OCI-LY3 (cell line): ENCODE measurements around the gene BUD31.

Source experiments
- H2AFZ ChIP-seq: fragments of 200-600, 300-600 bp; shearing (Covaris generic); 2 replicates; pipeline ENCODE4 v1.6.0; 2014; ENCODE audit warnings: antibody characterized with exemption, low read depth, low read length
- H3K27ac ChIP-seq: fragments of 200-600, 300-600 bp; sonication (generic); 2 replicates; pipeline ENCODE4 v1.5.1; 2014; ENCODE audit warnings: mild to moderate bottlenecking, low read length, moderate library complexity, mixed read lengths
- H3K27me3 ChIP-seq: fragments of 200-600, 300-600 bp; sonication (generic); 2 replicates; pipeline ENCODE4 v1.6.1; 2014; ENCODE audit warnings: low read depth, low read length, mixed read lengths
- H3K36me3 ChIP-seq: fragments of 200-600, 300-600 bp; sonication (generic); replicated peaks from 2 replicates; pipeline ENCODE3; 2014; ENCODE audit warnings: low read depth, low read length, mixed read lengths
- H3K4me1 ChIP-seq: fragments of 300-600, 200-600 bp; sonication (generic); 2 replicates; pipeline ENCODE4 v1.6.1; 2014; ENCODE audit warnings: low read length, mixed read lengths
- H3K4me2 ChIP-seq: fragments of 200-600, 300-600 bp; sonication (generic); 2 replicates; pipeline ENCODE4 v1.6.1; 2014; ENCODE audit warnings: low read length, mixed read lengths
- H3K4me3 ChIP-seq: fragments of 300-600, 200-600 bp; sonication (generic); 2 replicates; pipeline ENCODE4 v1.5.1; 2014; ENCODE audit warnings: antibody characterized with exemption, mild to moderate bottlenecking, low read length, moderate library complexity
- H3K79me2 ChIP-seq: fragments of 300-600, 200-600 bp; shearing (Covaris generic); 2 replicates; pipeline ENCODE4 v1.6.1; 2014; ENCODE audit warnings: mild to moderate bottlenecking, low read length, mixed read lengths
- H3K9ac ChIP-seq: fragments of 300-600, 200-600 bp; shearing (Covaris generic); 2 replicates; pipeline ENCODE4 v1.6.0; 2014; ENCODE audit warnings: mild to moderate bottlenecking, low read length, moderate library complexity
- H3K9me3 ChIP-seq: fragments of 200-600, 300-600 bp; shearing (Covaris generic); 2 replicates; pipeline ENCODE4 v1.6.1; 2014; ENCODE audit warnings: low read length, mixed read lengths; ENCODE audit not compliant: insufficient read depth
- H4K20me1 ChIP-seq: fragments of 200-600, 300-600 bp; sonication (generic); 2 replicates; pipeline ENCODE4 v1.6.1; 2016; ENCODE audit warnings: low read length, mixed read lengths; ENCODE audit not compliant: insufficient read depth
- EZH2phosphoT487 ChIP-seq: fragments of 200-600 bp; shearing (Covaris generic); IDR thresholded peaks from 2 replicates; pipeline ENCODE4 v1.6.1; 2018; ENCODE audit warnings: antibody characterized with exemption, mixed run types, low read depth
- TF ChIP-seq, protein P1 (sequence below): fragments of 200-600, 300-600 bp; sonication (generic); IDR thresholded peaks from 2 replicates; pipeline ENCODE4 v1.5.1; 2014; ENCODE audit warnings: antibody characterized with exemption, low read length, low read depth

BUD31 gene

DNA sequence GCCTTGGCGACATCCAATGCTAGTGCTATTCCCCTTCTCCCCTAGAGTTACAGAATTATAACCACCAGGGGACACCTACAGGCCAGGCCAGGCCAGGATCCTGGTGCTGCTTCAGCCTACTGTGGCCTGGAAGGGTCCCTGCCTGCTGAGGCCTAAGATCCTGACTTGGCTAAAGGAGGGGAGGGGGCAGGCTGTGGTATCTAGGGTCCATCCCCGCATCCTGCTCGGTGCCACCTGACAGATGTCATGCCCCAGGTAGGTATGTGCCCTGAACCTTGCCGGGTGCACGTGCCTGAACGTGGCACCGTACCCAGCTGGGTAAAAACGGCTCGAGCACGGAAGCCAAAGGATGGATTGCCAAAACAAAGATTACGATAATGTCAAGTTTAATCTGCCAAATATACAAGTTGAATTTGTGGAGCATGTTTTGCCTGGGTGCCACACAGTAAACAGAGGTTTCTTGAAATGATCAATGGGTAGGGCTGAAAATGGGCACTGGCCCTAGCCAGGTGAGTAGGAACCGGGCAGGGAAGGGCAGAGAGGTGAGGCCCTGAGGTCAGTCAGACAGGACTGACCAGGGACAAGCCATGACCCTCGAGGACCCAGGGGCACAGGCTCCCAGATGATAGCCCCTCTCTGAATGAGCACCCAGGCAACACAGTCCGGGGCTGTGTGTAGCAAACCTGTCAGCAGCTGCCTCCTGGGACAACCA, 13.0 kb upstream of the BUD31 start:
- Histone ChIP-seq H3K27ac (no peak overlapping the region), H3K36me3 (peaks cover 78% of the 10 kb centered on the region), H3K4me2 (no peak overlapping the region), H3K27me3 (no peaks in the 10 kb centered on the region), H4K20me1 (peaks cover 21% of the 10 kb centered on the region), H3K79me2 (peaks cover 6% of the 10 kb centered on the region; the same call in 1 of the 2 replicates), H3K9ac (no peak overlapping the region), H3K4me3 (no peak overlapping the region), H3K4me1 (peaks cover 6% of the 10 kb centered on the region; the same call in 1 of the 2 replicates), H2AFZ (no peak overlapping the region), H3K9me3 (no peaks in the 10 kb centered on the region)
- no peak for TF ChIP-seq EZH2phosphoT487
- TF ChIP-seq, protein P1, sequence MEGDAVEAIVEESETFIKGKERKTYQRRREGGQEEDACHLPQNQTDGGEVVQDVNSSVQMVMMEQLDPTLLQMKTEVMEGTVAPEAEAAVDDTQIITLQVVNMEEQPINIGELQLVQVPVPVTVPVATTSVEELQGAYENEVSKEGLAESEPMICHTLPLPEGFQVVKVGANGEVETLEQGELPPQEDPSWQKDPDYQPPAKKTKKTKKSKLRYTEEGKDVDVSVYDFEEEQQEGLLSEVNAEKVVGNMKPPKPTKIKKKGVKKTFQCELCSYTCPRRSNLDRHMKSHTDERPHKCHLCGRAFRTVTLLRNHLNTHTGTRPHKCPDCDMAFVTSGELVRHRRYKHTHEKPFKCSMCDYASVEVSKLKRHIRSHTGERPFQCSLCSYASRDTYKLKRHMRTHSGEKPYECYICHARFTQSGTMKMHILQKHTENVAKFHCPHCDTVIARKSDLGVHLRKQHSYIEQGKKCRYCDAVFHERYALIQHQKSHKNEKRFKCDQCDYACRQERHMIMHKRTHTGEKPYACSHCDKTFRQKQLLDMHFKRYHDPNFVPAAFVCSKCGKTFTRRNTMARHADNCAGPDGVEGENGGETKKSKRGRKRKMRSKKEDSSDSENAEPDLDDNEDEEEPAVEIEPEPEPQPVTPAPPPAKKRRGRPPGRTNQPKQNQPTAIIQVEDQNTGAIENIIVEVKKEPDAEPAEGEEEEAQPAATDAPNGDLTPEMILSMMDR: no peak

DNA sequence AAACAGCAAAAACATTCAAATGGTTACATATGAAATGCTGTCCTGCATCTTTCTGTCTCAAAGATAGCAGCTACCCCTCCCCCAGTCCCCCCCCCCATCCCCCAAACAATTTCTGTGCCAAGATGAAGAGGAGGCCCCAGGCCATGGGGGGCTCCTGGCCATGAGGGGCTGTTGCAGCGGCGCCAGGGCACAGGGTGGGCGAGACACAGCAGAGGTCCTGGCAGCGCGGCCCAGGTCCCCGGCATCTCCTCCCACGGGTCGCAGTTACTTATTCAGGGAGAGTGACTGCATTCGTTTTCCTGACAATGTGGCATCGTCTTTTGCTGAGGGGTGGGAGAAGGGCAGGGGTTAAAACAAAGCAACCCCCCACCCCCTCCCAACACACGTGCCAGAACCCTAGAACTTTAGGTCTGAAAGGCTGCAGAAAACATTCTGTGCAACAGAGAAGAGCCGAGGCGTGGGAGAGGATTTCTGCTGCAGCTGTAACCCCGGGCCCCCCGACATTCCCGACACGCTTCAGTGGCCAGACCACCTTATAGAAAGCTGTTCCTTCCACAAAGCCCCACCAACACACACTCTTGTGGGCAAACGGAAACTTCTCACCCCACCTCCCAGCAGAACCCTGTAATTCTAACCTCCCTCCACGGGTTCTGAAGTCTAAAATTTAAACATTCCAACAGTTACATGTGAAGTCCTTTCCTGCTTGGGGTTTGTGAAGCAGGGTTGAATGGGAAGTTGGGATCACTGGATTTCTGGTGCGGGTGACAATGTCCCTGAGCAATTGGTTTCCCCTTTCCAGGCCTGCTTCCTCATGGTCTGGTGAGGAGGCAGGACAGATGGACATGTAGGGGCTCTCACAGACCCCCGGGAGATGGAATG, 12.1 kb upstream of the BUD31 start:
- no peaks in the 10 kb centered on the region for H3K9me3 ChIP-seq
- no peak overlapping the region for H3K4me3 ChIP-seq
- no peak overlapping the region for H3K27ac ChIP-seq
- H3K4me2 ChIP-seq: no peak overlapping the region
- peaks cover 75% of the 10 kb centered on the region for H3K36me3 ChIP-seq
- peaks cover 6% of the 10 kb centered on the region; the same call in 1 of the 2 replicates for H3K4me1 ChIP-seq
- H4K20me1 ChIP-seq: peaks cover 21% of the 10 kb centered on the region
- no peak overlapping the region for H3K9ac ChIP-seq
- no peaks in the 10 kb centered on the region for H3K27me3 ChIP-seq
- peaks cover 6% of the 10 kb centered on the region; the same call in 1 of the 2 replicates for H3K79me2 ChIP-seq
- TF ChIP-seq EZH2phosphoT487: no peak
- TF ChIP-seq, protein P1: no peak
- H2AFZ ChIP-seq: no peak overlapping the region

DNA sequence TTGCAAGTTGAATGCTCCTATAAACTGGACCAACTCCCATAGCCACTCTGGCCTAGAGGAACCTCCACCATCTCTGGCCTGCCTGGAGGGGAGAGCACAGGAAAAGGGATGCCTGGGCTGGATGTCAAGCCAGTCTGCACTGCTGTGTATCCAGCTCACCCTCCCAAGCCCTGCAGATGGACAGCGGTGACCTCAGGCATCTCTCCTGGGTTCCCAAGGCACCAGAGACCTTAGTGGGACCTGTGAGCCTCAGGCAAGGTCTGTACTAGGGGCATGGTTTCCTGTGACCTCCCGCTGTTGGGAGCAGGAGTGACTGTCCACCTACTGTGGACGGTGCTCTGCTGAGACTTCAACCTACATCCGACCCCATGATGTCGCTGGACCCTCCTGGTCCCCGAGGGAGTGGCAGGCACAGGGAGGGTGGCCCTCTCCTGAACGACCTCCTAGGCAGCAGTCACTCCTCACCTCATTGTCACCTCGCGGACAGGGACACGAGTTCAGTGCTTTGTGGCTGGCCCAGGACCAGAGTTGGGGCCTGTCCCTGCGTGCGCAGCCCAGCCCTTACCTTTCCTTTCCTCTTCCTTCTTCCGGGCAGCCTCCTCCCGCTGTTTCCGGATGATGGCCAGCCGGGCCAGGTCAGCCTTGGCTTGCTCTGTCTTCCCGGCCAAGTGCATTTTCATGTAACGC, 11.3 kb upstream of the BUD31 start:
- H2AFZ ChIP-seq: no peak overlapping the region
- peaks cover 68% of the 10 kb centered on the region for H3K36me3 ChIP-seq
- peaks cover 6% of the 10 kb centered on the region; the same call in 1 of the 2 replicates for H3K79me2 ChIP-seq
- no peaks in the 10 kb centered on the region for H3K27me3 ChIP-seq
- peaks cover 21% of the 10 kb centered on the region for H4K20me1 ChIP-seq
- no peak overlapping the region for H3K4me2 ChIP-seq
- no peaks in the 10 kb centered on the region for H3K4me1 ChIP-seq
- H3K9ac ChIP-seq: no peak overlapping the region
- no peak overlapping the region for H3K27ac ChIP-seq
- no peak overlapping the region for H3K4me3 ChIP-seq
- no peak for TF ChIP-seq EZH2phosphoT487
- H3K9me3 ChIP-seq: no peaks in the 10 kb centered on the region

DNA sequence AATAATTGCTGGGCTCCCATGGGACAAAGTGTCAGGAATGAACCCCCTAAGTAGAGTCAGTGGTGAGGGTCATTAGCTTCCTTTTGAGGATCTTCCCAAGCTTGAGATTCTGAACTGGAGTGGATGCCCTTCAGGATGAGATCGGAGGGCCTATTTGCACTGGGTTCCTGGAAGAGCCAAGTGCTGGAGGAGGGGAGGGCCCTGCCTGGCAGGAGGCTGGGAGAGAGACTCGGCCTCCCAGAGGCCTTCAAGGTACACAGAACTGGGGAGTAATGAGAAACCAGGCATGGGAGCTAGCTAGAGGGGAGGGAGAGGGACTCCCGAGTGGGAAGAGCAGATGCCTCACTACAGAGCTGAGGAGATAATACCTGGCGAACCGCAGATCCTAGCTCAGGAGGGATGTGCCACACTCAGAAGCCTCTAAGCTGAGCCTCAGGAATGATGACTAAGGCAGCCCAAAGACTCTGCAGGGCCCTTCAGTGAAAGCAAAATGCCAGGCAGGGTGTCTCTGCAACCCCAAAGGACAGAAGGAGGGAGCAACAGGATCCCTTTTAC, 9.8 kb upstream of the BUD31 start:
- no peak overlapping the region for H3K4me3 ChIP-seq
- H3K4me2 ChIP-seq: no peak overlapping the region
- peaks cover 10% of the 10 kb centered on the region for H3K79me2 ChIP-seq
- H3K9me3 ChIP-seq: no peaks in the 10 kb centered on the region
- TF ChIP-seq, protein P1: no peak
- TF ChIP-seq EZH2phosphoT487: no peak
- no peaks in the 10 kb centered on the region for H3K27me3 ChIP-seq
- H4K20me1 ChIP-seq: peaks cover 11% of the 10 kb centered on the region
- no peak overlapping the region for H2AFZ ChIP-seq
- H3K9ac ChIP-seq: no peak overlapping the region
- no peaks in the 10 kb centered on the region for H3K4me1 ChIP-seq
- H3K36me3 ChIP-seq: peaks cover 67% of the 10 kb centered on the region
- no peak overlapping the region for H3K27ac ChIP-seq
